AG20443 (cell line): ENCODE measurements around the gene SEMA4B.
"Not testable (repeated sequence)": the region's sequence is repeated elsewhere in the genome, so short reads cannot be mapped to it uniquely, and the experiment has no call there.

Source experiments
- DNase-seq: peaks from one replicate; pipeline ENCODE4 v3.0.0; 2012; ENCODE audit warnings: low spot score, mixed read lengths

SEMA4B gene

DNA sequence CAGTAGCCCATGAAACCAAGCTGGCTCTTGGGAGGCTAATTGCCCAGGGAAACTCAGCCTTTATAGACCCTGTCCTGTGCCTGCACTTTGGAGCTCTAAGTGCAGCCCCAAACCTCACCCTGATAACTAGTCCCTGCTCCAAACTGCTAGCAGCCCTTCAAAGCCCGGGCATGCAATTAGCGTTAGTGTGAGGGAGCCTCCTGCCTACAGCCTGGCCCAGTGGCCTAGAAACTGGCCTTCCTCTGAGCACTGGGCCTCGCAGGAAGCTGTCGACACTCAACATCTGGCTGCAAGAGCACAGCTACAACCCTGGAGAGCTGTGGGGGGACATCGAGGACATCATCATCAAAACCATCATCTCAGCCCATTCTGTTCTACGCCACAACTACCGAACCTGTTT is 56.6 kb downstream of the SEMA4B start:
- DNase-seq, result no peak

DNA sequence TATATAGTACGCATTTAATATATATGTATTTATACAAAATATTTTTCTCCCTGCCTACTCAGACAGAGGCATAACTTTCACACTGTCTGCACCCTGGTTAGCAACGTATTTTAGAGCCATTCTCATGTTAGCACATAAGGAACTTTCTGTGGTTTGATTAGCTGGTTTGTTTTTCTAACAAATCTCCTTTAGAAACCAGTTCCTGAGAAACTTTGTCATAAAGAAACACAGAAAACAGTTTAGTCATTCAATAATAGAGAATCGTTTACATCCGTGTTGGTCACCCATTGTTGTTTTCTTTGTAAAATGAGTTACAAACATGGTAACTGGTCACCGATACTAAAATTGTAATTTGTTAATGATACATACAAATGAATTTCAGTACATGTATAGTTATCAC is 58.4 kb downstream of the SEMA4B start:
- DNase-seq, result no peak

GRCh38 chr15:90260731-90261130 is 59.6 kb downstream of the SEMA4B start:
- not testable (repeated sequence) for DNase-seq

DNA sequence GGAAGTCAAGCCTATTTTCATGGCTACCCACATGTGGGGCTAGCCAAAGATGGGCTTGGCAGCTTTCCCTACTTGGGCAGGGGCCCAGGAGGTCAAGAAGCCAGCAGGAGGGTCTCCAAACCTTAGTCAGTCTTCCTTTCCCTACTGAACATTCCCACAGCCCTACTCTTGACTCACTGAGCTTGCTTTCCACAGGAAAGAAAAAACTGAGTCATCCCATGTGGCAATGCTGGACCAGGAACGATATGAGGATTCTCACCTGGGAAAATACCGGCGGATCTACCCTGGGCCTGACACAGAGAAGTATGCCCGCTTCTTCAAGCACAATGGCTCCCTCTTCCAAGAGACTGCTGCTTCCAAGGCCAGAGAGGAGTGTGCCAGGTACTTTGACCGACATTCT is 60.7 kb downstream of the SEMA4B start:
- DNase-seq, result no peak

- no peak for DNase-seq
Observed at GRCh38 chr15:90262426-90262825, 61.3 kb downstream of the SEMA4B start.

- no peak for DNase-seq
Observed at GRCh38 chr15:90264671-90265070, 63.5 kb downstream of the SEMA4B start.

- peak; percentile 92 for DNase-seq
Observed at GRCh38 chr15:90265271-90266060, 64.3 kb downstream of the SEMA4B start, which contains the start of gene NGRN. TSS of gene NGRN (plus strand) at chr15:90265672. CDS start at chr15:90265713, 41 bp downstream.

DNA sequence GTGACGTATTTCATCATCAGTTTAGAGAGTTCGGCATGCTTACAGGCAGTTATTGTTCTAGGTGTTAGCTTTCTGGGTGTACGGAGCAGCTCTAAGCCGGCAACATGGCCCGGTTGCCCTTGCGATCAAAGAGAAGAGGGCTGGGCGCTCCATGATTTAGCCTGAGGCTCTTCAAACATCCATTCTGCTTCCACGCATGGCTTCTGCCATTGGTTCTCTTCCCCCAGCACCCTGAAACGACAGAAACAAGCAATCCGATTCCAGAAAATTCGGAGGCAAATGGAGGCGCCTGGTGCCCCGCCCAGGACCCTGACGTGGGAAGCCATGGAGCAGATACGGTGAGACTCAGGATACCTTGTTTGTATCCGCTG is 64.9 kb downstream of the SEMA4B start:
- DNase-seq, result peak; percentile 47

GRCh38 chr15:90266485-90266884 is 65.4 kb downstream of the SEMA4B start:
- DNase-seq, result no peak

- DNase-seq, result no peak
Observed at GRCh38 chr15:90268415-90268814, 67.3 kb downstream of the SEMA4B start.

DNA sequence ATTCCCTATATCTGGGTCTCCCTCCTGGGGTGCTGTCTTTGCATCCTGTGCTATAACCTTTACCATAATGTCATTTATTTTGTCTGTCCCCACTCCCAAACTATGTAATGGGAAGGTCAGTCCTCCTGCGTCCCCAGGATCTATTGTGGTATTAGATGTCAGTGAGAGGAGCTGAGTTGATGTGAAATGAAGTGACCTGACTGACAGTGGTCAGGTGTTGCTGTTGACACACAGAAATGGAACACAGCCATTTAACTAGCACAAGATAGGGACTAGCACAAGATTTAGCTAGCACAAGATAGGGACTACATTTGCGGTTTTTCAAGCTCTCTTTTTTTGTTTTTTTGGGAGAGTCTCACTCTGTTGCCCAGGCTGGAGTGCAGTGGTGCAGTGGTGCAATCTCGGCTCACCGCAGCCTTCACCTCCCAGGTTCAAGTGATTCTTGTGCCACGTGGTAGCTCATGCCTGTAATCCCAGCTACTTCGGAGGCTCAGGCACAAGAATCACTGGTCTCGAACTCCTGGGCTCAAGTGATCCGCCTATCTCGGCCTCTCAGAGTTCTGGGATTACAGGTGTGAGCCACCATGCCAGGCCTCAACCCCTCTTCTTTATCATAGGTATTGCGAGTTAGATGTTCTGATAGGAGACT is 69.5 kb downstream of the SEMA4B start:
- no peak for DNase-seq

DNA sequence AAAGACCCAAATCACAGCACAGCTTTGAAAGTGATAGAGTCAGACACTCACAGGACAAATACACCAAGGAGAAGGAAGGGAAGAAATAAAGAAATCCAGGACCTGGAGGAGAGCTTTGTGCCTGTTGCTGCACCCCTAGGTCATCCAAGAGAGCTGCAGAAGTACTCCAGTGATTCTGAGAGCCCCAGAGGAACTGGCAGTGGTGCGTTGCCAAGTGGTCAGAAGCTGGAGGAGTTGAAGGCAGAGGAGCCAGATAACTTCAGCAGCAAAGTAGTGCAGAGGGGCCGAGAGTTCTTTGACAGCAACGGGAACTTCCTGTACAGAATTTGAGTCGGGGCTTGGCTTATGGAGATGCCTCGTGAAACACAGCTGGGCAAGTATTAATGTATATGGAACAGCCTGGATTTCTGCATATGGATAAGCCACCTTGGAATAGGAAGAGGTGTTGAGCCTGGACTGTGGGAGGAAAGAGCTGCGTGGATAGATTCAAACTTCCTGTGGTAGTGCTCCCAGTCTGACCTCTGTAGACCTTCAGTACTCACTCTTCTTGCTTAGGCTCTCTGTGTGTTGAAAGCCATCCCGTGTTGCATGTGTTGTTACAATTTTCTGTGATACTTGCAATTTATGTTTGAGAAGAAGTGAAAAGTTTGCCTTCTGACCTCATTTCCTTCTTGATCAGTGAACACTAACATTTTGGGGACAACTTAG is 70.5 kb downstream of the SEMA4B start:
- no peak for DNase-seq

GRCh38 chr15:90278467-90278866 is 77.3 kb downstream of the SEMA4B start:
- DNase-seq, result not testable (repeated sequence)
